SK-N-SH treated with all-trans-retinoic acid at 6 μM for 48 hours (cell line): ENCODE measurements around the gene HBS1L.

Source experiments
- ATAC-seq: fragments of 200-7000 bp; cut with Tn5 transposase; 3 replicates; pipeline ENCODE4 v1.9.1; 2020; ENCODE audit warnings: mild to moderate bottlenecking, moderate library complexity
- ARNTL ChIP-seq: fragments of 450-650 bp; formaldehyde crosslinking; IDR thresholded peaks from 2 replicates; pipeline ENCODE4 v1.5.0; 2020; ENCODE audit warnings: low read depth, mild to moderate bottlenecking, moderate library complexity, borderline replicate concordance
- BACH2 ChIP-seq: fragments of 250-450 bp; sonication (Bioruptor Pico); IDR thresholded peaks from 2 replicates; pipeline ENCODE4 v1.9.0; 2021; ENCODE audit warnings: mild to moderate bottlenecking, borderline replicate concordance
- CSDC2 ChIP-seq: fragments of 250-450 bp; sonication (Bioruptor Pico); IDR thresholded peaks from 2 replicates; pipeline ENCODE4 v1.5.0; 2020; ENCODE audit warnings: mild to moderate bottlenecking, moderate library complexity
- CSRNP3 ChIP-seq: fragments of 250-450 bp; sonication (Bioruptor Pico); IDR thresholded peaks from 2 replicates; pipeline ENCODE4 v1.5.1; 2021; ENCODE audit warnings: mild to moderate bottlenecking, moderate library complexity
- ESRRG ChIP-seq: fragments of 250-450 bp; sonication (Bioruptor Pico); IDR thresholded peaks from 2 replicates; pipeline ENCODE4 v1.6.1; 2021; ENCODE audit warnings: mild to moderate bottlenecking
- GLIS3 ChIP-seq: fragments of 250-450 bp; sonication (Bioruptor Pico); IDR thresholded peaks from 2 replicates; pipeline ENCODE4 v1.5.0; 2020; ENCODE audit warnings: mild to moderate bottlenecking, moderate library complexity
- ISL1 ChIP-seq: fragments of 250-450 bp; sonication (Bioruptor Pico); IDR thresholded peaks from 2 replicates; pipeline ENCODE4 v2.1.2; 2022; ENCODE audit warnings: mild to moderate bottlenecking, moderate library complexity
- OSR1 ChIP-seq: fragments of 250-450 bp; sonication (Bioruptor Pico); IDR thresholded peaks from 2 replicates; pipeline ENCODE4 v1.8.0; 2022; ENCODE audit warnings: moderate library complexity, mild to moderate bottlenecking, inconsistent platforms
- PATZ1 ChIP-seq: fragments of 250-450 bp; sonication (Bioruptor Pico); IDR thresholded peaks from 2 replicates; pipeline ENCODE4 v1.8.0; 2020; ENCODE audit warnings: mild to moderate bottlenecking, moderate library complexity, borderline replicate concordance
- POU6F1 ChIP-seq: fragments of 250-450 bp; sonication (Bioruptor Pico); IDR thresholded peaks from 2 replicates; pipeline ENCODE4 v1.8.0; 2021; ENCODE audit warnings: low read depth, mild to moderate bottlenecking, moderate library complexity, borderline replicate concordance
- PPARA ChIP-seq: fragments of 250-450 bp; sonication (Bioruptor Pico); IDR thresholded peaks from 2 replicates; pipeline ENCODE4 v1.5.0; 2020; ENCODE audit warnings: mild to moderate bottlenecking, borderline replicate concordance
- RARB ChIP-seq: fragments of 250-450 bp; sonication (Bioruptor Pico); IDR thresholded peaks from 2 replicates; pipeline ENCODE4 v1.8.0; 2021; ENCODE audit warnings: mild to moderate bottlenecking, moderate library complexity
- SNAI2 ChIP-seq: fragments of 250-450 bp; sonication (Bioruptor Pico); IDR thresholded peaks from 2 replicates; pipeline ENCODE4 v1.5.0; 2020; ENCODE audit warnings: mild to moderate bottlenecking, moderate library complexity
- TCF4 ChIP-seq: fragments of 250-450 bp; sonication (Bioruptor Pico); IDR thresholded peaks from 2 replicates; pipeline ENCODE4 v1.8.0; 2021; ENCODE audit warnings: mild to moderate bottlenecking, moderate library complexity, borderline replicate concordance
- TSHZ2 ChIP-seq: fragments of 250-450 bp; sonication (Bioruptor Pico); IDR thresholded peaks from 2 replicates; pipeline ENCODE4 v1.5.0; 2020; ENCODE audit warnings: mild to moderate bottlenecking, moderate library complexity
- ZC3H10 ChIP-seq: fragments of 250-450 bp; sonication (Bioruptor Pico); IDR thresholded peaks from 2 replicates; pipeline ENCODE4 v1.5.1; 2021; ENCODE audit warnings: mild to moderate bottlenecking, moderate library complexity
- ZFP3 ChIP-seq: fragments of 250-450 bp; sonication (Bioruptor Pico); IDR thresholded peaks from 2 replicates; pipeline ENCODE4 v1.5.0; 2020; ENCODE audit warnings: mild to moderate bottlenecking, moderate library complexity
- ZFP30 ChIP-seq: fragments of 450-650 bp; formaldehyde crosslinking; IDR thresholded peaks from 2 replicates; pipeline ENCODE4 v1.5.0; 2022; ENCODE audit warnings: mild to moderate bottlenecking, moderate library complexity
- ZNF565 ChIP-seq: fragments of 450-650 bp; formaldehyde crosslinking; conservative IDR thresholded peaks from 2 replicates; pipeline ENCODE4 v1.5.0; 2020; ENCODE audit warnings: low read depth, mild to moderate bottlenecking, moderate library complexity
- ZNF70 ChIP-seq: fragments of 450-650 bp; formaldehyde crosslinking; IDR thresholded peaks from 2 replicates; pipeline ENCODE4 v1.5.0; 2020; ENCODE audit warnings: mild to moderate bottlenecking, moderate library complexity
- ZNF8 ChIP-seq: fragments of 450-650 bp; formaldehyde crosslinking; IDR thresholded peaks from 2 replicates; pipeline ENCODE4 v1.5.0; 2020; ENCODE audit warnings: mild to moderate bottlenecking, moderate library complexity

The HBS1L gene

GRCh38 chr6:134994431-134994830 lies 60.2 kb downstream of the HBS1L start:
- ATAC-seq, result no peak
- TF ChIP-seq GLIS3 (CRISPR knock-in tag) (no peak), ZNF8 (CRISPR knock-in tag) (no peak), ZC3H10 (no peak), PPARA (no peak), PATZ1 (CRISPR knock-in tag) (no peak), BACH2 (no peak), ISL1 (no peak), CSRNP3 (CRISPR knock-in tag) (no peak)

GRCh38 chr6:134992155-134992554 lies 62.5 kb downstream of the HBS1L start:
- no peak for ATAC-seq
- no peak for TF ChIP-seq ESRRG (CRISPR knock-in tag)
- TF ChIP-seq ZC3H10, result no peak
- TF ChIP-seq, all 23 proteins: peak for 0

- TF ChIP-seq ZC3H10, result no peak
- TF ChIP-seq ZFP30 (CRISPR knock-in tag), result no peak
- no peak for TF ChIP-seq RARB
- TF ChIP-seq, all 23 proteins: peak for 0
- ATAC-seq, result no peak
Measured at GRCh38 chr6:134990262-134990661, 64.4 kb downstream of the HBS1L start.

- TF ChIP-seq ZFP3 (CRISPR knock-in tag), result no peak
- TF ChIP-seq OSR1 (CRISPR knock-in tag), result no peak
- no peak for TF ChIP-seq ISL1
- no peak for TF ChIP-seq PATZ1 (CRISPR knock-in tag)
- TF ChIP-seq ZFP30 (CRISPR knock-in tag), result no peak
- no peak for TF ChIP-seq SNAI2 (CRISPR knock-in tag)
- TF ChIP-seq PPARA, result no peak
- TF ChIP-seq, all 23 proteins: peak for 0
- no peak for ATAC-seq
Measured at GRCh38 chr6:134984821-134985220, 69.8 kb downstream of the HBS1L start.

- no peak for TF ChIP-seq ISL1
- no peak for TF ChIP-seq CSDC2 (CRISPR knock-in tag)
- TF ChIP-seq ARNTL, result no peak
- TF ChIP-seq ZNF8 (CRISPR knock-in tag), result no peak
- TF ChIP-seq TSHZ2 (CRISPR knock-in tag), result no peak
- TF ChIP-seq ZNF70 (CRISPR knock-in tag), result no peak
- TF ChIP-seq OSR1 (CRISPR knock-in tag), result no peak
- no peak for TF ChIP-seq SNAI2 (CRISPR knock-in tag)
- TF ChIP-seq ZNF565 (CRISPR knock-in tag), result no peak
- no peak for TF ChIP-seq TCF4 (CRISPR knock-in tag)
- TF ChIP-seq POU6F1, result no peak
- no peak for TF ChIP-seq PPARA
Measured at GRCh38 chr6:134983823-134984222, 70.8 kb downstream of the HBS1L start.

More at GRCh38 chr6:134983823-134984222, 70.8 kb downstream of the HBS1L start:
- ATAC-seq, result no peak
